Measurements from ENCODE around the gene SPTY2D1.

DNA sequence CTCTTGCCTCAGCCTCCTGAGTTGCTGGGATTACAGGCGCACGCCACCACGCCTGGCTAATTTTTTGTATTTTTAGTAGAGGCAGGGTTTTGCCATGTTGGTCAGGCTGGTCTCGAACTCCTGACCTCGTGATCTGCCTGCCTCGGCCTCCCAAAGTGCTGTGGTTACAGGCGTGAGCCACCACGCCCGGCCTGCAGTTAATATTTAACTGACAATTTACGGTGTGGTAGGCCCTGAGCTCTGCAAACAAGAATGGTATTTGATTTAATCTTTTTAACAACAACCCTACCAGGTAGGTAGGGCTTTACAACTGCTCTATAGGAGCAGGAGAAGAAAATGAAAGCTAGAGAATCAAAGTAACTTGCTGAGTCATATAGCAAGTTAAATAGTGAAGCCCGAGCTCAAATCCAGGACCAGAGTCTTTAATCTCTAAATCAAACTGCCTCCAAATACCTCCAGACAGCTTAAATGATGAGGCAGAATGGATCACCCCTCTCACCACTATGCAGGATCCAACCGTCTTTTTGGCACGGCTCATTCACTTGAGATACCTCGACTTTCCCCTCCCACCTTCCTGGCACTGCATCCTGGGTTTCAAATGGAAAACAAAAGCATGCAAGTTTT is 55.1 kb downstream of the SPTY2D1 start:
- TF ChIP-seq POLR2A (IDR thresholded peaks at IDR 0.05) (no peak), POLR2AphosphoS5 (IDR thresholded peaks at IDR 0.05) (no peak)
- TF ChIP-seq, protein P1, sequence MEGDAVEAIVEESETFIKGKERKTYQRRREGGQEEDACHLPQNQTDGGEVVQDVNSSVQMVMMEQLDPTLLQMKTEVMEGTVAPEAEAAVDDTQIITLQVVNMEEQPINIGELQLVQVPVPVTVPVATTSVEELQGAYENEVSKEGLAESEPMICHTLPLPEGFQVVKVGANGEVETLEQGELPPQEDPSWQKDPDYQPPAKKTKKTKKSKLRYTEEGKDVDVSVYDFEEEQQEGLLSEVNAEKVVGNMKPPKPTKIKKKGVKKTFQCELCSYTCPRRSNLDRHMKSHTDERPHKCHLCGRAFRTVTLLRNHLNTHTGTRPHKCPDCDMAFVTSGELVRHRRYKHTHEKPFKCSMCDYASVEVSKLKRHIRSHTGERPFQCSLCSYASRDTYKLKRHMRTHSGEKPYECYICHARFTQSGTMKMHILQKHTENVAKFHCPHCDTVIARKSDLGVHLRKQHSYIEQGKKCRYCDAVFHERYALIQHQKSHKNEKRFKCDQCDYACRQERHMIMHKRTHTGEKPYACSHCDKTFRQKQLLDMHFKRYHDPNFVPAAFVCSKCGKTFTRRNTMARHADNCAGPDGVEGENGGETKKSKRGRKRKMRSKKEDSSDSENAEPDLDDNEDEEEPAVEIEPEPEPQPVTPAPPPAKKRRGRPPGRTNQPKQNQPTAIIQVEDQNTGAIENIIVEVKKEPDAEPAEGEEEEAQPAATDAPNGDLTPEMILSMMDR (IDR thresholded peaks at IDR 0.05): no peak
